Caco-2 (cell line): ENCODE data around the gene IPO9. TPM values are rescaled to one million over a fixed set of nuclear protein-coding genes. Genes with fewer than 3 reads are reported as not detected.

Experiments
- BruUV-seq: library from RNA; stranded (reverse); fragments of 400-500 nt; replicated peaks from 2 replicates; lab custom pipeline; 2021; lab: Mats Ljungman, UMichigan
- CTCF ChIA-PET: fragments of 300-600 bp; sonication (Branson Sonifier 250); formaldehyde crosslinking; loops from one replicate; lab custom pipeline; 2022; ENCODE audit warnings: antibody characterized with exemption; lab: Charles Lee
- POLR2A ChIA-PET: fragments of 300-600 bp; sonication (Branson Sonifier 250); formaldehyde crosslinking; loops from one replicate; lab custom pipeline; 2022; ENCODE audit warnings: antibody characterized with exemption; lab: Charles Lee
- DNase-seq, 2 experiments: peaks; one replicate each; pipeline versions ENCODE4 v3.0.0 to v3.0.0-alpha.2; 2020 to 2022
- H3K27me3 ChIP-seq: replicated peaks from 2 replicates; pipeline ENCODE4 v1.6.0; 2011; ENCODE audit warnings: low read length; ENCODE audit not compliant: control insufficient read depth, insufficient read depth
- H3K36me3 ChIP-seq: 2 replicates; pipeline ENCODE4 v1.5.1; 2011; ENCODE audit warnings: low read length; ENCODE audit not compliant: control insufficient read depth, insufficient read depth
- H3K4me1 ChIP-seq: fragments of 250-450 bp; sonication (Bioruptor Pico); 2 replicates; pipeline ENCODE4 v1.5.1; 2020; ENCODE audit warnings: mild to moderate bottlenecking
- H3K4me3 ChIP-seq: 2 replicates; pipeline ENCODE4 v1.5.1; 2011; ENCODE audit warnings: low read depth, mild to moderate bottlenecking, control low read depth, low read length
- H3K9me3 ChIP-seq: fragments of 250-450 bp; sonication (Bioruptor Pico); 2 replicates; pipeline ENCODE4 v1.5.1; 2020; ENCODE audit warnings: mild to moderate bottlenecking, moderate library complexity
- H3K27ac Mint-ChIP-seq: one replicate; pipeline ENCODE4 v1.8.0; 2022; ENCODE audit warnings: mixed read lengths; ENCODE audit not compliant: unreplicated experiment
- H3K27me3 Mint-ChIP-seq: one replicate; pipeline ENCODE4 v1.8.0; 2022; ENCODE audit warnings: mixed read lengths; ENCODE audit not compliant: insufficient read depth, unreplicated experiment
- H3K36me3 Mint-ChIP-seq: one replicate; pipeline ENCODE4 v1.8.0; 2022; ENCODE audit warnings: mild to moderate bottlenecking, mixed read lengths; ENCODE audit not compliant: insufficient read depth, unreplicated experiment
- H3K4me1 Mint-ChIP-seq: one replicate; pipeline ENCODE4 v1.8.0; 2022; ENCODE audit warnings: low read depth, mixed read lengths; ENCODE audit not compliant: unreplicated experiment
- H3K4me3 Mint-ChIP-seq: one replicate; pipeline ENCODE4 v1.8.0; 2022; ENCODE audit warnings: mild to moderate bottlenecking, moderate library complexity, mixed read lengths; ENCODE audit not compliant: unreplicated experiment
- H3K9me3 Mint-ChIP-seq: one replicate; pipeline ENCODE4 v1.8.0; 2022; ENCODE audit warnings: mixed read lengths; ENCODE audit not compliant: unreplicated experiment
- CTCF ChIP-seq, 2 experiments: fragments of 200-600 bp in 1 of 2; IDR thresholded peaks; 1 replicate in 1 of 2; 2 replicates in 1 of 2; pipeline versions ENCODE4 v1.5.1 to v1.8.0; 2011 to 2022; ENCODE audit warnings: antibody characterized with exemption in 1 of 2, control low read depth in 1 of 2, inconsistent platforms in 1 of 2, low read depth in 1 of 2, low read length in 1 of 2, mild to moderate bottlenecking in 1 of 2, moderate library complexity in 1 of 2; ENCODE audit not compliant: insufficient read depth in 1 of 2, severe bottlenecking in 1 of 2, unreplicated experiment in 1 of 2
- intact Hi-C: fragments of 100-400 bp; cut with micrococcal nuclease; formaldehyde crosslinking; loops from one replicate; pipeline ENCODE4 v1.10.0; 2022; ENCODE audit not compliant: unreplicated experiment
- total RNA-seq: library from RNA; stranded (reverse); gene quantifications from 2 replicates; pipeline ENCODE4 v1.2.3, GENCODE V29; 2022

The IPO9 gene
- total RNA-seq, 1 experiment from 2014 or later = 107 TPM

GRCh38 chr1:201783572-201783971 lies 45.4 kb upstream of the IPO9 start:
- no peaks in the 10 kb centered on the region for H3K27me3 ChIP-seq
- H3K4me3 ChIP-seq = no peak overlapping the region
- no peaks in the 10 kb centered on the region for H3K4me1 Mint-ChIP-seq
- TF ChIP-seq CTCF (IDR thresholded peaks at IDR 0.05; ENCODE audit: insufficient read depth in 1 of 2, low read depth in 1 of 2, low read length in 1 of 2, severe bottlenecking in 1 of 2, unreplicated experiment in 1 of 2) = peak in 1 of 2 experiments; percentile 13
- H3K9me3 Mint-ChIP-seq = no peaks in the 10 kb centered on the region
- intact Hi-C loops = no loop called here
- ChIA-PET POLR2A (no interaction called here), CTCF (interaction anchor here (1.2 to 1.6 kb wide), 3 partner anchors 9 to 75 kb away, joined by 3 to 17 read pairs (median 6); no protein-coding TSS in a partner anchor)
- H3K9me3 ChIP-seq = no peaks in the 10 kb centered on the region
- no peak overlapping the region for H3K27ac Mint-ChIP-seq
- DNase-seq = no peak
- H3K4me1 ChIP-seq = no peaks in the 10 kb centered on the region
- H3K36me3 ChIP-seq = no peaks in the 10 kb centered on the region
- no TSS peak for BruUV-seq
- H3K4me3 Mint-ChIP-seq = no peak overlapping the region
- H3K36me3 Mint-ChIP-seq = no peaks in the 10 kb centered on the region
- no peaks in the 10 kb centered on the region for H3K27me3 Mint-ChIP-seq

GRCh38 chr1:201785291-201785690 lies 43.7 kb upstream of the IPO9 start:
- no peaks in the 10 kb centered on the region for H3K27me3 ChIP-seq
- H3K9me3 ChIP-seq = no peaks in the 10 kb centered on the region
- POLR2A ChIA-PET = no interaction called here
- H3K27me3 Mint-ChIP-seq = no peaks in the 10 kb centered on the region
- no TSS peak for BruUV-seq
- no peaks in the 10 kb centered on the region for H3K36me3 ChIP-seq
- no peaks in the 10 kb centered on the region for H3K4me1 Mint-ChIP-seq
- H3K36me3 Mint-ChIP-seq = no peaks in the 10 kb centered on the region
- DNase-seq = no peak
- H3K4me1 ChIP-seq = no peaks in the 10 kb centered on the region
- no peak overlapping the region for H3K4me3 Mint-ChIP-seq
- no peak overlapping the region for H3K4me3 ChIP-seq
- no peak overlapping the region for H3K27ac Mint-ChIP-seq
- intact Hi-C loops = no loop called here
- no peak for TF ChIP-seq CTCF (IDR thresholded peaks at IDR 0.05; ENCODE audit: insufficient read depth in 1 of 2, low read depth in 1 of 2, low read length in 1 of 2, severe bottlenecking in 1 of 2, unreplicated experiment in 1 of 2)
- H3K9me3 Mint-ChIP-seq = no peaks in the 10 kb centered on the region
- CTCF ChIA-PET = interaction anchor here (0.6 to 0.9 kb wide), 3 partner anchors 10 to 304 kb away, joined by 3 to 6 read pairs (median 5); no protein-coding TSS in a partner anchor

GRCh38 chr1:201786824-201787223 lies 42.1 kb upstream of the IPO9 start:
- no peaks in the 10 kb centered on the region for H3K9me3 ChIP-seq
- H3K36me3 ChIP-seq = no peaks in the 10 kb centered on the region
- H3K4me1 Mint-ChIP-seq = no peaks in the 10 kb centered on the region
- no peak for DNase-seq
- CTCF ChIA-PET = interaction anchor here (0.6 to 1.2 kb wide), 2 partner anchors 82 to 86 kb away, joined by 3 to 4 read pairs; no protein-coding TSS in a partner anchor
- no peak overlapping the region for H3K27ac Mint-ChIP-seq
- no peak overlapping the region for H3K4me3 ChIP-seq
- no TSS peak for BruUV-seq
- no peaks in the 10 kb centered on the region for H3K36me3 Mint-ChIP-seq
- no peak for TF ChIP-seq CTCF (IDR thresholded peaks at IDR 0.05; ENCODE audit: insufficient read depth in 1 of 2, low read depth in 1 of 2, low read length in 1 of 2, severe bottlenecking in 1 of 2, unreplicated experiment in 1 of 2)
- H3K9me3 Mint-ChIP-seq = no peaks in the 10 kb centered on the region
- POLR2A ChIA-PET = no interaction called here
- H3K27me3 ChIP-seq = no peaks in the 10 kb centered on the region
- no peaks in the 10 kb centered on the region for H3K4me1 ChIP-seq
- H3K4me3 Mint-ChIP-seq = no peak overlapping the region
- H3K27me3 Mint-ChIP-seq = peaks cover 3% of the 10 kb centered on the region
- intact Hi-C loops = no loop called here
